T-helper 17 cell (primary cell): ENCODE measurements around the gene MAOA. TPM values are rescaled to one million over a fixed set of nuclear protein-coding genes. Genes with fewer than 3 reads are reported as not detected.
A peak's percentile ranks its signal among the peaks of the same experiment; 100 is the strongest.

ENCODE experiments used
- ATAC-seq: fragments of 150-1000 bp; cut with Tn5 transposase; 2 replicates; pipeline ENCODE4 v1.10.0; 2021; ENCODE audit warnings: mild to moderate bottlenecking, moderate library complexity
- DNase-seq, 3 donors: peaks; one replicate each; pipeline versions ENCODE4 v3.0.0 to v3.0.0-alpha.2; 2020 to 2021
- H3K9me3 ChIP-seq: one replicate; pipeline ENCODE4 v1.7.0; 2013; ENCODE audit warnings: low read length, mild to moderate bottlenecking; ENCODE audit not compliant: control insufficient read depth, poor library complexity, severe bottlenecking
- H3K27ac Mint-ChIP-seq: one replicate; pipeline ENCODE4 v1.8.0; 2022; ENCODE audit warnings: mild to moderate bottlenecking, moderate library complexity, mixed read lengths
- H3K27me3 Mint-ChIP-seq: one replicate; pipeline ENCODE4 v1.8.0; 2022; ENCODE audit warnings: mixed read lengths
- H3K36me3 Mint-ChIP-seq: one replicate; pipeline ENCODE4 v1.8.0; 2022; ENCODE audit warnings: low read depth, mixed read lengths
- H3K4me1 Mint-ChIP-seq: one replicate; pipeline ENCODE4 v1.8.0; 2022; ENCODE audit warnings: mild to moderate bottlenecking, mixed read lengths
- H3K4me3 Mint-ChIP-seq: one replicate; pipeline ENCODE4 v1.8.0; 2022; ENCODE audit warnings: mild to moderate bottlenecking, moderate library complexity, mixed read lengths
- total RNA-seq, 4 donors: library from RNA in 2 of 4; stranded (reverse) in 2 of 4; gene quantifications; one replicate each; pipeline ENCODE4 v1.2.3 and lab custom pipeline; 2022 to 2026

MAOA gene
- total RNA-seq, 2 donors from 2014 or later = 0.10 TPM; not detected in 1

- peaks cover 6% of the 10 kb centered on the region for H3K4me1 Mint-ChIP-seq
- H3K4me3 Mint-ChIP-seq = peak overlapping the region; percentile 45
- no peaks in the 10 kb centered on the region for H3K36me3 Mint-ChIP-seq
- no peak for DNase-seq
- no peak overlapping the region for H3K27ac Mint-ChIP-seq
- peak; percentile 73 for ATAC-seq
- no peaks in the 10 kb centered on the region for H3K27me3 Mint-ChIP-seq
- H3K9me3 ChIP-seq = no peaks in the 10 kb centered on the region
Observed at GRCh38 chrX:43676971-43677572, 21.0 kb downstream of the MAOA start.

- no peaks in the 10 kb centered on the region for H3K36me3 Mint-ChIP-seq
- no peak overlapping the region for H3K4me3 Mint-ChIP-seq
- no peak for DNase-seq
- no peak for ATAC-seq
- H3K9me3 ChIP-seq = no peaks in the 10 kb centered on the region
- H3K27me3 Mint-ChIP-seq = no peaks in the 10 kb centered on the region
- H3K27ac Mint-ChIP-seq = no peak overlapping the region
- H3K4me1 Mint-ChIP-seq = peaks cover 6% of the 10 kb centered on the region
Observed at GRCh38 chrX:43677993-43678392, 21.9 kb downstream of the MAOA start.

- no peaks in the 10 kb centered on the region for H3K9me3 ChIP-seq
- no peak overlapping the region for H3K4me3 Mint-ChIP-seq
- no peak for ATAC-seq
- H3K4me1 Mint-ChIP-seq = peaks cover 6% of the 10 kb centered on the region
- H3K27ac Mint-ChIP-seq = no peak overlapping the region
- H3K36me3 Mint-ChIP-seq = no peaks in the 10 kb centered on the region
- H3K27me3 Mint-ChIP-seq = no peaks in the 10 kb centered on the region
- no peak for DNase-seq
Observed at GRCh38 chrX:43679058-43679457, 23.0 kb downstream of the MAOA start.

- H3K9me3 ChIP-seq = no peaks in the 10 kb centered on the region
- DNase-seq (no peak), ATAC-seq (no peak)
- no peaks in the 10 kb centered on the region for H3K36me3 Mint-ChIP-seq
- no peaks in the 10 kb centered on the region for H3K27me3 Mint-ChIP-seq
- no peak overlapping the region for H3K27ac Mint-ChIP-seq
- no peak overlapping the region for H3K4me3 Mint-ChIP-seq
- H3K4me1 Mint-ChIP-seq = peaks cover 6% of the 10 kb centered on the region
Observed at GRCh38 chrX:43679778-43680177, 23.7 kb downstream of the MAOA start.

- ATAC-seq (no peak), DNase-seq (no peak)
- H3K9me3 ChIP-seq = no peaks in the 10 kb centered on the region
- peaks cover under 1% of the 10 kb centered on the region for H3K27me3 Mint-ChIP-seq
- H3K27ac Mint-ChIP-seq = no peak overlapping the region
- H3K4me3 Mint-ChIP-seq = no peak overlapping the region
- no peaks in the 10 kb centered on the region for H3K36me3 Mint-ChIP-seq
- H3K4me1 Mint-ChIP-seq = peaks cover under 1% of the 10 kb centered on the region
Observed at GRCh38 chrX:43682726-43683125, 26.6 kb downstream of the MAOA start.

GRCh38 chrX:43685221-43685620 is 29.1 kb downstream of the MAOA start:
- Mint-ChIP-seq H3K27ac (no peak overlapping the region), H3K4me1 (no peaks in the 10 kb centered on the region), H3K27me3 (peaks cover 5% of the 10 kb centered on the region), H3K36me3 (peaks cover 2% of the 10 kb centered on the region), H3K4me3 (no peak overlapping the region)
- ATAC-seq (no peak), DNase-seq (no peak)
- H3K9me3 ChIP-seq = no peaks in the 10 kb centered on the region

- Mint-ChIP-seq H3K27ac (no peak overlapping the region), H3K4me1 (no peaks in the 10 kb centered on the region), H3K27me3 (peaks cover 5% of the 10 kb centered on the region), H3K4me3 (no peak overlapping the region), H3K36me3 (peaks cover 2% of the 10 kb centered on the region)
- no peaks in the 10 kb centered on the region for H3K9me3 ChIP-seq
- no peak for DNase-seq
- no peak for ATAC-seq
Observed at GRCh38 chrX:43688586-43688985, 32.5 kb downstream of the MAOA start.

- Mint-ChIP-seq H3K36me3 (no peaks in the 10 kb centered on the region), H3K27ac (no peak overlapping the region), H3K4me3 (no peak overlapping the region), H3K27me3 (no peaks in the 10 kb centered on the region), H3K4me1 (no peaks in the 10 kb centered on the region)
- DNase-seq = no peak
- no peaks in the 10 kb centered on the region for H3K9me3 ChIP-seq
- ATAC-seq = no peak
Observed at GRCh38 chrX:43693602-43694406, 37.7 kb downstream of the MAOA start.

GRCh38 chrX:43699475-43699874 is 43.4 kb downstream of the MAOA start:
- H3K9me3 ChIP-seq = no peaks in the 10 kb centered on the region
- H3K4me3 Mint-ChIP-seq = no peak overlapping the region
- DNase-seq = no peak
- H3K36me3 Mint-ChIP-seq = no peaks in the 10 kb centered on the region
- no peak overlapping the region for H3K27ac Mint-ChIP-seq
- peaks cover 11% of the 10 kb centered on the region for H3K27me3 Mint-ChIP-seq
- no peaks in the 10 kb centered on the region for H3K4me1 Mint-ChIP-seq
- ATAC-seq = no peak

GRCh38 chrX:43702079-43702524 is 46.0 kb downstream of the MAOA start:
- no peak for ATAC-seq
- Mint-ChIP-seq H3K27ac (no peak overlapping the region), H3K4me3 (no peak overlapping the region), H3K4me1 (no peaks in the 10 kb centered on the region), H3K27me3 (peaks cover 11% of the 10 kb centered on the region), H3K36me3 (no peaks in the 10 kb centered on the region)
- no peaks in the 10 kb centered on the region for H3K9me3 ChIP-seq
- DNase-seq = no peak

- DNase-seq (no peak), ATAC-seq (no peak)
- Mint-ChIP-seq H3K4me3 (no peak overlapping the region), H3K27me3 (peaks cover 11% of the 10 kb centered on the region), H3K36me3 (no peaks in the 10 kb centered on the region), H3K4me1 (no peaks in the 10 kb centered on the region), H3K27ac (no peak overlapping the region)
- H3K9me3 ChIP-seq = no peaks in the 10 kb centered on the region
Observed at GRCh38 chrX:43702660-43703059, 46.6 kb downstream of the MAOA start.

GRCh38 chrX:43703211-43703791 is 47.2 kb downstream of the MAOA start:
- no peak overlapping the region for H3K27ac Mint-ChIP-seq

GRCh38 chrX:43706786-43707370 is 50.8 kb downstream of the MAOA start:
- ATAC-seq (no peak), DNase-seq (no peak)
- Mint-ChIP-seq H3K27ac (no peak overlapping the region), H3K4me3 (no peak overlapping the region), H3K4me1 (no peaks in the 10 kb centered on the region), H3K36me3 (no peaks in the 10 kb centered on the region), H3K27me3 (peaks cover 6% of the 10 kb centered on the region)
- H3K9me3 ChIP-seq = no peaks in the 10 kb centered on the region

More at GRCh38 chrX:43703211-43703791, 47.2 kb downstream of the MAOA start:
- H3K4me1 Mint-ChIP-seq = no peaks in the 10 kb centered on the region
- no peak for DNase-seq
- H3K9me3 ChIP-seq = no peaks in the 10 kb centered on the region
- no peak overlapping the region for H3K4me3 Mint-ChIP-seq
- no peaks in the 10 kb centered on the region for H3K36me3 Mint-ChIP-seq
- peaks cover 11% of the 10 kb centered on the region for H3K27me3 Mint-ChIP-seq
- no peak for ATAC-seq
